Spleen (tissue), 11 donors: Measurements from ENCODE around the gene HOXA13. TPM values are rescaled to one million over a fixed set of nuclear protein-coding genes. Genes with fewer than 3 reads are reported as not detected.

Experiments
- DNase-seq: peaks from one replicate; pipeline ENCODE4 v3.0.0-alpha.2; 2020
- H3K27ac ChIP-seq, 8 donors: fragments of 200-600 bp; sonication (generic) in 7 of 8; 1 replicate in 4 of 8; 2 replicates in 4 of 8; pipeline versions ENCODE4 v1.5.0 to v1.8.0; 2016 to 2021; ENCODE audit warnings: inconsistent platforms in 4 of 8, mild to moderate bottlenecking in 4 of 8, moderate library complexity in 1 of 8
- H3K27me3 ChIP-seq, 7 donors: fragments of 200-600 bp; sonication (generic) in 6 of 7; replicated peaks in 1 of 7; 1 replicate in 4 of 7; 2 replicates in 3 of 7; pipeline versions ENCODE4 v1.5.0 to v1.8.0; 2016 to 2021; ENCODE audit warnings: inconsistent platforms in 3 of 7, mild to moderate bottlenecking in 1 of 7
- H3K36me3 ChIP-seq, 6 donors: fragments of 200-600 bp; sonication (generic) in 5 of 6; 1 replicate in 4 of 6; 2 replicates in 2 of 6; pipeline versions ENCODE4 v1.5.0 to v1.8.0; 2016 to 2021; ENCODE audit warnings: inconsistent platforms in 2 of 6
- H3K4me1 ChIP-seq, 6 donors: fragments of 200-600 bp; sonication (generic) in 5 of 6; 1 replicate in 3 of 6; 2 replicates in 3 of 6; pipeline versions ENCODE4 v1.5.0 to v1.8.0; 2016 to 2021; ENCODE audit warnings: inconsistent platforms in 3 of 6
- H3K4me3 ChIP-seq, 8 donors: fragments of 200-600 bp; sonication (generic) in 7 of 8; 1 replicate in 4 of 8; 2 replicates in 4 of 8; pipeline versions ENCODE4 v1.5.0 to v1.8.0; 2016 to 2021; ENCODE audit warnings: inconsistent platforms in 4 of 8, mild to moderate bottlenecking in 4 of 8, moderate library complexity in 2 of 8
- H3K9me3 ChIP-seq, 8 donors: fragments of 200-600 bp; sonication (generic) in 7 of 8; 1 replicate in 4 of 8; 2 replicates in 4 of 8; pipeline versions ENCODE4 v1.5.0 to v1.8.0; 2016 to 2021; ENCODE audit warnings: inconsistent platforms in 4 of 8
- CTCF ChIP-seq, 11 experiments: fragments of 200-600 bp in 7 of 11; fragments of 450-650 bp in 4 of 11; sonication (generic) in 4 of 11; IDR thresholded peaks in 8 of 11; conservative IDR thresholded peaks in 3 of 11; 1 replicate in 7 of 11; 2 replicates in 4 of 11; pipeline versions ENCODE4 v1.4.0 to v1.8.0; 2016 to 2021; ENCODE audit warnings: antibody characterized with exemption in 11 of 11, inconsistent platforms in 4 of 11, mild to moderate bottlenecking in 1 of 11
- POLR2A ChIP-seq, 3 donors: fragments of 450-650 bp; IDR thresholded peaks; one replicate each; pipeline ENCODE4 v1.5.1; 2017; ENCODE audit warnings: antibody characterized with exemption in 3 of 3, mild to moderate bottlenecking in 1 of 3
- POLR2AphosphoS5 ChIP-seq, 3 donors: sonication (generic); formaldehyde crosslinking; IDR thresholded peaks; one replicate each; pipeline ENCODE4 v1.5.1; 2017; ENCODE audit warnings: antibody characterized with exemption in 3 of 3
- WGBS, 5 donors: extraction: QIAGEN DNeasy Blood & Tissue Kit in 3 of 5; methylation state at CpG; one replicate each; pipeline versions ENCODE4 v1.1.5 to v1.1.7; 2013 to 2018; 5-methylcytosine and 5-hydroxymethylcytosine counted together
- intact Hi-C: fragments of 100-400 bp; cut with DNase I; formaldehyde crosslinking; loops from one replicate; pipeline ENCODE4 v1.15.0; 2023; ENCODE audit warnings: low total_unique reads
- polyA plus RNA-seq, 3 donors: library from polyadenylated mRNA; stranded (reverse); fragments of 200-250 nt; gene quantifications; one replicate each; pipeline ENCODE4 v1.2.1, GENCODE V29; 2013
- total RNA-seq, 7 donors: library from RNA; depleted of rRNA in 3 of 7; stranded (reverse); fragments of >200 nt in 3 of 7; fragmentation: NEBNext Ultra II Directional in 4 of 7; extraction: Animal tissue kit (Norgen Biotek cat#: 25700) in 4 of 7; gene quantifications; one replicate each; pipeline versions ENCODE4 v1.1.0 to v1.2.1, GENCODE V29; 2016 to 2021
- donor health status: healthy with polysubstance abuse.
- donor health status: DM: no; HTN: no; CAD: no; lungs with moderate emphysema.
- donor health status: DM: no; HTN: no; CAD: no.
- donor health status: Bipolar disorder and iron deficiency.
- donor health status: healthy.
- donor health status: DM: no; HTN: no; CAD: no.
- donor health status: DM: yes; HTN: yes; CAD: no.

Gene HOXA13
- total and polyA plus RNA-seq, 10 donors, result not detected

- intact Hi-C loops, result no loop called here
- Histone ChIP-seq H3K9me3 (peaks cover 0 to 4% (median 0%) of the 10 kb centered on the region in 8 donors), H3K36me3 (no peaks in the 10 kb centered on the region), H3K4me3 (no peak overlapping the region), H3K4me1 (peaks cover 10 to 91% (median 58%) of the 10 kb centered on the region in 6 donors), H3K27me3 (peaks cover 14 to 100% (median 93%) of the 10 kb centered on the region in 7 donors), H3K27ac (no peak overlapping the region)
- TF ChIP-seq POLR2A (IDR thresholded peaks at IDR 0.05), result no peak
- TF ChIP-seq POLR2AphosphoS5 (IDR thresholded peaks at IDR 0.05), result peak in 1 of 3 donors; percentile 31
- 20 to 30% (median 23%) methylated on average over 34 to 35 of the region's 35 CpGs for WGBS, 5 donors
- DNase-seq, result peak; percentile 69
Observed at GRCh38 chr7:27158436-27159265, 41.2 kb downstream of the HOXA13 start.

GRCh38 chr7:27157702-27158431 lies 42.0 kb downstream of the HOXA13 start:
- peaks cover 0 to 4% (median 0%) of the 10 kb centered on the region in 8 donors for H3K9me3 ChIP-seq
- TF ChIP-seq POLR2AphosphoS5 (IDR thresholded peaks at IDR 0.05) (no peak), CTCF (IDR thresholded peaks at IDR 0.05 in 8 of 11, conservative IDR thresholded peaks at IDR 0.05 in 3 of 11) (no peak), POLR2A (IDR thresholded peaks at IDR 0.05) (no peak)
- WGBS, 5 donors, result 12 to 23% (median 14%) methylated on average over 30 of the region's 30 CpGs
- no peak for DNase-seq
- no peak overlapping the region for H3K27ac ChIP-seq
- no peaks in the 10 kb centered on the region for H3K36me3 ChIP-seq
- H3K4me3 ChIP-seq, result peak overlapping the region in 1 of 8 donors; percentile 7
- intact Hi-C loops, result no loop called here
- peaks cover 10 to 86% (median 58%) of the 10 kb centered on the region in 6 donors for H3K4me1 ChIP-seq
- peaks cover 19 to 100% (median 95%) of the 10 kb centered on the region in 7 donors for H3K27me3 ChIP-seq

- TF ChIP-seq POLR2A (IDR thresholded peaks at IDR 0.05), result no peak
- TF ChIP-seq CTCF (IDR thresholded peaks at IDR 0.05 in 8 of 11, conservative IDR thresholded peaks at IDR 0.05 in 3 of 11), result no peak
- Histone ChIP-seq H3K27me3 (peaks cover 22 to 100% (median 99%) of the 10 kb centered on the region in 7 donors), H3K9me3 (peaks cover 0 to 4% (median 0%) of the 10 kb centered on the region in 8 donors), H3K4me3 (peak overlapping the region in 7 of 8 donors; percentile 16 to 67 (median 37)), H3K27ac (peak overlapping the region in 5 of 8 donors; percentile 70 to 82 (median 78)), H3K4me1 (peaks cover 13 to 92% (median 65%) of the 10 kb centered on the region in 6 donors), H3K36me3 (no peaks in the 10 kb centered on the region)
- DNase-seq, result peak; percentile 70
- intact Hi-C loops, result no loop called here
- 9 to 14% (median 11%) methylated on average over 19 to 30 of the region's 30 CpGs for WGBS, 5 donors
Observed at GRCh38 chr7:27156916-27157701, 42.8 kb downstream of the HOXA13 start.

GRCh38 chr7:27156508-27156898 lies 43.4 kb downstream of the HOXA13 start, which contains the start of gene HOXA7:
TSS of gene HOXA7 (minus strand) at chr7:27156675. CDS start at chr7:27156545, 130 bp downstream.
- WGBS, 5 donors, result 1 to 3% (median 2%) methylated on average over 20 to 33 of the region's 33 CpGs
- H3K27me3 ChIP-seq, result peaks cover 24 to 100% (median 99%) of the 10 kb centered on the region in 7 donors
- H3K4me1 ChIP-seq, result peaks cover 14 to 92% (median 68%) of the 10 kb centered on the region in 6 donors
- no peaks in the 10 kb centered on the region for H3K36me3 ChIP-seq
- H3K27ac ChIP-seq, result peak within 1 kb of the TSS in 7 of 8 donors; percentile 47 to 82 (median 78)
- intact Hi-C loops, result no loop called here
- TF ChIP-seq POLR2AphosphoS5 (IDR thresholded peaks at IDR 0.05) (peak; percentile 35 to 72 (median 62)), POLR2A (IDR thresholded peaks at IDR 0.05) (no peak), CTCF (IDR thresholded peaks at IDR 0.05 in 8 of 11, conservative IDR thresholded peaks at IDR 0.05 in 3 of 11) (no peak)
- peaks cover 0 to 4% (median 0%) of the 10 kb centered on the region in 8 donors for H3K9me3 ChIP-seq
- peak within 1 kb of the TSS in 7 of 8 donors; percentile 24 to 67 (median 37) for H3K4me3 ChIP-seq
- DNase-seq, result peak; percentile 74
